Erythroblast (primary cell): ENCODE results near the gene SPTLC2.

ENCODE experiments used
- GATA1 ChIP-seq: IDR thresholded peaks from 2 replicates; pipeline ENCODE4 v1.6.1; 2011; ENCODE audit warnings: low read depth, mild to moderate bottlenecking, control low read depth, low read length, moderate library complexity
- POLR2A ChIP-seq: IDR thresholded peaks from 2 replicates; pipeline ENCODE4 v1.6.1; 2011; ENCODE audit warnings: mild to moderate bottlenecking, low read length

GRCh38 chr14:77612011-77612620, 4.3 kb downstream of the SPTLC2 start:
- TF ChIP-seq POLR2A (no peak), GATA1 (no peak)
